Activated CD8-positive, alpha-beta memory T cell treated with anti-CD3 and anti-CD28 coated beads, Interleukin-2, amount 50 U/mL, for 48 hours (primary cell): ENCODE results near the gene GRK6.
"Not testable (repeated sequence)": the region's sequence is repeated elsewhere in the genome, so short reads cannot be mapped to it uniquely, and the experiment has no call there.

Experiments used
- DNase-seq: peaks from one replicate; pipeline ENCODE4 v3.0.0-alpha.2; 2020

GRK6 gene

GRCh38 chr5:177472460-177473442, 46.3 kb downstream of the GRK6 start:
- DNase-seq: peak; percentile 89

- no peak for DNase-seq
These were observed 47.0 kb downstream of the GRK6 start, which contains the start of gene DBN1 for GRCh38 chr5:177473443-177474001. Gene DBN1, minus strand, starts transcription at chr5:177473634. Its CDS starts 113 bp downstream, at chr5:177473521.

GRCh38 chr5:177474002-177474476, 47.6 kb downstream of the GRK6 start:
- DNase-seq: no peak

- no peak for DNase-seq
These were observed 48.5 kb downstream of the GRK6 start for GRCh38 chr5:177474846-177475562.

GRCh38 chr5:177475563-177476427, 49.3 kb downstream of the GRK6 start:
- no peak for DNase-seq

- DNase-seq: no peak
These were observed 50.2 kb downstream of the GRK6 start for GRCh38 chr5:177476531-177477233.

- no peak for DNase-seq
These were observed 51.4 kb downstream of the GRK6 start for GRCh38 chr5:177477701-177478477.

GRCh38 chr5:177478711-177479646, 52.5 kb downstream of the GRK6 start:
- DNase-seq: peak; percentile 76

- DNase-seq: no peak
These were observed 53.3 kb downstream of the GRK6 start for GRCh38 chr5:177479774-177480173.

- DNase-seq: no peak
These were observed 55.9 kb downstream of the GRK6 start for GRCh38 chr5:177482359-177482795.

GRCh38 chr5:177483042-177483441, 56.6 kb downstream of the GRK6 start:
- no peak for DNase-seq

GRCh38 chr5:177483994-177484901, 57.8 kb downstream of the GRK6 start:
- no peak for DNase-seq

- DNase-seq: no peak
These were observed 58.5 kb downstream of the GRK6 start for GRCh38 chr5:177484902-177485549.

- not testable (repeated sequence) for DNase-seq
These were observed 59.3 kb downstream of the GRK6 start for GRCh38 chr5:177485753-177486152.

GRCh38 chr5:177486256-177486655, 59.8 kb downstream of the GRK6 start:
- no peak for DNase-seq

GRCh38 chr5:177487144-177487543, 60.7 kb downstream of the GRK6 start:
- DNase-seq: no peak

- DNase-seq: no peak
These were observed 61.5 kb downstream of the GRK6 start for GRCh38 chr5:177487975-177488374.
